Panc1 (cell line): ENCODE results near the gene LSM8. TPM values are rescaled to one million over a fixed set of nuclear protein-coding genes. Genes with fewer than 3 reads are reported as not detected.

Experiments used
- ATAC-seq: fragments of 200-7000 bp; cut with Tn5 transposase; 2 replicates; pipeline ENCODE4 v1.9.1; 2020; ENCODE audit warnings: mild to moderate bottlenecking, moderate library complexity
- BruUV-seq: library from RNA; stranded (reverse); fragments of 400-500 nt; replicated peaks from 2 replicates; lab custom pipeline; 2021; lab: Mats Ljungman, UMichigan
- CTCF ChIA-PET: fragments of 300-600 bp; sonication (Branson Sonifier 250); formaldehyde crosslinking; loops from one replicate; lab custom pipeline; 2022; ENCODE audit warnings: antibody characterized with exemption; lab: Charles Lee
- POLR2A ChIA-PET: fragments of 300-600 bp; sonication (Branson Sonifier 250); formaldehyde crosslinking; loops from one replicate; lab custom pipeline; 2022; ENCODE audit warnings: antibody characterized with exemption; lab: Charles Lee
- DNase-seq: peaks from one replicate; pipeline ENCODE4 v3.0.0-alpha.2; 2010; ENCODE audit warnings: low read depth, low spot score
- H3K27ac ChIP-seq: 2 replicates; pipeline ENCODE4 v1.5.1; 2011; ENCODE audit warnings: mild to moderate bottlenecking, low read length, inconsistent platforms
- H3K27me3 ChIP-seq: fragments of 200-500 bp; sonication (Bioruptor generic); 2 replicates; pipeline ENCODE4 v1.6.0; 2014; ENCODE audit warnings: low read length, inconsistent platforms; ENCODE audit not compliant: control insufficient read depth, insufficient read depth
- H3K36me3 ChIP-seq: fragments of 200-500 bp; sonication (Bioruptor generic); 2 replicates; pipeline ENCODE4 v1.5.1; 2014; ENCODE audit warnings: inconsistent platforms, mild to moderate bottlenecking, low read length, moderate library complexity; ENCODE audit not compliant: control insufficient read depth, insufficient read depth
- H3K4me1 ChIP-seq: 2 replicates; pipeline ENCODE4 v1.5.1; 2011; ENCODE audit warnings: inconsistent platforms, mild to moderate bottlenecking, low read length, moderate library complexity; ENCODE audit not compliant: control insufficient read depth, insufficient read depth
- H3K4me3 ChIP-seq, 2 experiments: 2 replicates each; pipeline ENCODE4 v1.5.1; 2011 to 2012; ENCODE audit warnings: low read depth in 2 of 2, low read length in 2 of 2, mild to moderate bottlenecking in 2 of 2, inconsistent platforms in 1 of 2, moderate library complexity in 1 of 2
- H3K9me3 ChIP-seq: fragments of 200-500 bp; sonication (Bioruptor generic); 2 replicates; pipeline ENCODE4 v1.5.1; 2014; ENCODE audit warnings: low read depth, mild to moderate bottlenecking, inconsistent platforms, low read length, moderate library complexity; ENCODE audit not compliant: control insufficient read depth, insufficient read depth
- CTCF ChIP-seq: fragments of 450-650 bp; IDR thresholded peaks from 2 replicates; pipeline ENCODE4 v1.5.1; 2017; ENCODE audit warnings: mild to moderate bottlenecking
- POLR2AphosphoS5 ChIP-seq: IDR thresholded peaks from 2 replicates; pipeline ENCODE4 v1.6.1; 2012; ENCODE audit warnings: mild to moderate bottlenecking, low read depth, low read length, moderate library complexity
- REST ChIP-seq, 2 experiments: IDR thresholded peaks; 2 replicates each; pipeline ENCODE4 v1.6.1; 2011 to 2012; ENCODE audit warnings: low read depth in 2 of 2, control low read depth in 1 of 2, low read length in 1 of 2, mild to moderate bottlenecking in 1 of 2, moderate library complexity in 1 of 2; ENCODE audit not compliant: insufficient read depth in 1 of 2
- SIN3A ChIP-seq: IDR thresholded peaks from 2 replicates; pipeline ENCODE4 v1.6.1; 2012; ENCODE audit warnings: low read depth, mild to moderate bottlenecking, low read length, moderate library complexity, borderline replicate concordance; ENCODE audit not compliant: insufficient read depth
- TCF7L2 ChIP-seq: IDR thresholded peaks from 2 replicates; pipeline ENCODE4 v1.6.1; 2011; ENCODE audit warnings: mild to moderate bottlenecking, low read depth, low read length, inconsistent platforms
- in situ Hi-C: cut with HindIII; loops from 2 replicates; pipeline ENCODE4 v1.10.0; 2016; ENCODE audit warnings: low sequenced_read_pairs, low pct_unique_long_range_greater_than_20kb
- intact Hi-C: fragments of 100-400 bp; cut with micrococcal nuclease; formaldehyde crosslinking; loops from one replicate; pipeline ENCODE4 v1.10.0; 2022; ENCODE audit not compliant: unreplicated experiment
- total RNA-seq: library from RNA; stranded (reverse); gene quantifications from one replicate; pipeline ENCODE4 v1.2.1, GENCODE V29; 2021; ENCODE audit not compliant: unreplicated experiment

LSM8 gene
- total RNA-seq, 1 experiment from 2014 or later = 27.9 TPM

GRCh38 chr7:118222591-118222990 is 38.6 kb downstream of the LSM8 start:
- POLR2A ChIA-PET = no interaction called here
- no peak for ATAC-seq
- intact Hi-C loops (no loop called here), in situ Hi-C loops (no loop called here)
- no peaks in the 10 kb centered on the region for H3K27me3 ChIP-seq
- no peaks in the 10 kb centered on the region for H3K36me3 ChIP-seq
- no peaks in the 10 kb centered on the region for H3K9me3 ChIP-seq
- no peak for TF ChIP-seq CTCF
- no peak for TF ChIP-seq REST (IDR thresholded peaks at IDR 0.05; ENCODE audit: insufficient read depth in 1 of 2, low read depth in 2 of 2, low read length in 1 of 2)
- TF ChIP-seq TCF7L2 = no peak
- no peak for TF ChIP-seq SIN3A
- TF ChIP-seq POLR2AphosphoS5 = no peak
- no peak overlapping the region for H3K4me3 ChIP-seq
- H3K27ac ChIP-seq = no peak overlapping the region
- no TSS peak for BruUV-seq
- CTCF ChIA-PET = no interaction called here
- no peak for DNase-seq
- no peaks in the 10 kb centered on the region for H3K4me1 ChIP-seq

- Histone ChIP-seq H3K27me3 (no peaks in the 10 kb centered on the region), H3K27ac (no peak within 1 kb of the TSS), H3K9me3 (no peaks in the 10 kb centered on the region), H3K36me3 (no peaks in the 10 kb centered on the region), H3K4me3 (no peak within 1 kb of the TSS), H3K4me1 (no peaks in the 10 kb centered on the region)
- no TSS peak for BruUV-seq
- intact Hi-C loops = no loop called here
- ChIA-PET POLR2A (no interaction called here), CTCF (no interaction called here)
- ATAC-seq (no peak), DNase-seq (no peak)
- no peak for TF ChIP-seq CTCF
- TF ChIP-seq REST (IDR thresholded peaks at IDR 0.05; ENCODE audit: insufficient read depth in 1 of 2, low read depth in 2 of 2, low read length in 1 of 2) = no peak
- TF ChIP-seq POLR2AphosphoS5 = no peak
- no peak for TF ChIP-seq SIN3A
- in situ Hi-C loops = no loop called here
These were observed 40.6 kb downstream of the LSM8 start, which contains the start of gene ANKRD7 for GRCh38 chr7:118224521-118224920. TSS of gene ANKRD7 (plus strand) at chr7:118224704. CDS start at chr7:118224831, 127 bp downstream.
